Measurements from ENCODE around the gene TSC22D3.
"Not testable (repeated sequence)": the region's sequence is repeated elsewhere in the genome, so short reads cannot be mapped to it uniquely, and the experiment has no call there.

TSC22D3 gene

DNA sequence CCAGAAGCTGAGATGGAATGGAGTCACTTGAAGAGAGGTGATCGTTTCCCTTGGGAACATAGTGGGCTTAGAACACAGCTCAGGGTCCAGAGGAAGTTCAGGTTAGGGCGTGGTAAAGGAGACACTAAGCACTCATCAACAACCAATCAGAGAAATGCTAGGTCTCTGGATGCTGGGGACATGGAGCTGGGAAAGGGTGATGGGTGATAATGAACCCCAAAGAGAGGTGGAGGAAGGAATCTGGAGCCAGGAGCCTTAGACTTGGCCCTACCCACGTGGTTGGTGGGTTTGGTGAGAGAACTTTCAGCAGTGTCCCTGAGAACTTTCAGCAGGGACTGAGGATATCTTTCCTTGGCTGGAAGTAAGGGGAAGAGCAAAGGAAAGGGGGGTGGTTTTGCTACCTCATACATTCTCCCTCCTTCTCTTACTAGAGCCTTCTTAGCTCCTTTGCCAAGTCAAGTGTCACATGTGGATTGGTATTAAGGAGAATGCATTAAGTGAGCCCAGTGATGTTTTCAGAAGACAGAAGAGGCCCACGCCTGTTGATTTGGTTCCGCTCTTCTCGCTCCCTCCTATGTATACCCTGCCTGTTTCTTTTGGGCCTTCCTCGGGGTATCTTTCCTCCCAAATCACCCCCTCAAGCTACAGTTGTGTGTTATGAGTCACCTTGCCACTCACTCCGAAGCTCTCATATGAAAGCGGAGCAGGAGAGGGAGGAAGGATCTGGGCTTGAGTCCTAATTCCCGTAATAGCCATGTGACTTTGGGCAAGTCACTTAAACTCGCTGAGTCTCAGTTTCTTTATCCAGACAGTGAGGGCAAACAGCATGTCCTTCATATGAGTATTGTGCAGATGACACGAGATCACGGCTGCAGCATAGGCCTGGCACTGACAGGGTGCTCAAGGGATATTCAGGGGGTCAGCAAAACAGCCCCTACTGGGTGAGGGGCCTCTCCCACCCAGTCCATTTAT is 63.1 kb downstream of the TSC22D3 start:
- DNase-seq (ENCODE audit: low read depth): no peak

DNA sequence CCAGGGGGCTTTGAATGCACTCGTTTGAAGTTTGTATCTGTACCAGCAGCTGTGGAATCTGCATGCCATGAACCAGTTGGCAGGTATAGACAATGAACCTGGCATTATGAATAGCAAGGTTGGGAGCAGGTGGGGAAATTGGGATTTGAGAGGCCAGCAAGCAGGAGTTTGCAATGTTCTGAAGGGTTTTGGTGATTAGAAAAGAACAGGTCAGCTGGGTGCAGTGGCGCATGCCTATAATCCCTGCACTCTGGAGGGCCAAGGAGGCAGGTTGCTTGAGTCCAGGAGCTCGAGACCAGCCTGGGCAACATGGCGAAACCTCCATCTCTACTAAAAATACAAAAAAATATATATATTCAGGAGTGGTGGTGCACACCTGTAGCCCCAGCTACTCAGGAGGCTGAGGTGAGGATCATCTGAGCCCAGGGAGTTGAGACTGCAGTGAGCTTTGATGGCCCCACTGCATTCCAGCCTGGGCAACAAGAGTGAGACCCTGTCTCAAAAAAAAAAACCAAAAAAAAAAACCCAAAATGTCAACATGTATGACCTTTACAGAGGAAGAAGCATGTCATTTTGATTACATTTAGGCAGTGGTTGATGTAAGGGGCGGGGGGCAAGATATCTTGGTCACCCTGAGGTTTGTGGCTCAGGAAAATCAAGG is 63.9 kb downstream of the TSC22D3 start:
- no peak for DNase-seq (ENCODE audit: low read depth)

DNA sequence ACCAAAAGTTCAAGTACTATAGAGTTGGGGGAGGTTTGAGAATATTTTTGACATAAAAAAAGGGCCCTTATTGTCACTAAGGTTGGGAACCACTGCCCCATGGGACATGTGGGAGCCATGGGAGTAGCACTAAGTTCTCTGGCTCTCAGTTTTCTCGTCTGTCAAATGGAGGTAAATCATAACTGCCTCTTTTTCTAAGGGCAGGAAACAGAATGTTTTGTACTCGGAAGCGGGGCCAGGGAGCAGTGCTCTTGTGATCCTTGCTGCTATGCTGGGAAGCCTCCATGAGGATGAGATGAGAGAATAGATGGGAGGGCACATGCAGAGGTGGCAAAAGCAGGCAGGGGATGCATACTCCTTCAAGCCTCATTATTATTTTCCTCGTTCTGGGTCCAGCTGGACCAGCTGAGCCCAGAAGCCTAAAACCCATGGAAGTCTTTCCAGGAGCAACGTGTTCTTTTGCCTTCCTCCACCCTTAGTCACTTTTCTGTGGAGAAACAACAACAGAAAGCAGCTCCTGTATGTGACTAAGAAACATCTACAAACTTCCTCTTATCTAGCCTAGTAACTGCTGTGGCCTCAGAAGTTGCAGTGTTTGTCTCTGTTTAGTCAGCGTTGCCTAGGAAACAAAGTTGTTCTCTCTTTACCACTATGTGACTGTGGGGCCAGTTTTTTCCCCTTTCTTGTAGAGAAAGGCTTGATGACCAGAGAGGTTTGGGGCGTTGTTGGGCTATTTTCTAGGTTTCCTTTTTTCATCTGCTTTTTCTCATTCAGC is 64.8 kb downstream of the TSC22D3 start:
- no peak for DNase-seq (ENCODE audit: low read depth)

DNA sequence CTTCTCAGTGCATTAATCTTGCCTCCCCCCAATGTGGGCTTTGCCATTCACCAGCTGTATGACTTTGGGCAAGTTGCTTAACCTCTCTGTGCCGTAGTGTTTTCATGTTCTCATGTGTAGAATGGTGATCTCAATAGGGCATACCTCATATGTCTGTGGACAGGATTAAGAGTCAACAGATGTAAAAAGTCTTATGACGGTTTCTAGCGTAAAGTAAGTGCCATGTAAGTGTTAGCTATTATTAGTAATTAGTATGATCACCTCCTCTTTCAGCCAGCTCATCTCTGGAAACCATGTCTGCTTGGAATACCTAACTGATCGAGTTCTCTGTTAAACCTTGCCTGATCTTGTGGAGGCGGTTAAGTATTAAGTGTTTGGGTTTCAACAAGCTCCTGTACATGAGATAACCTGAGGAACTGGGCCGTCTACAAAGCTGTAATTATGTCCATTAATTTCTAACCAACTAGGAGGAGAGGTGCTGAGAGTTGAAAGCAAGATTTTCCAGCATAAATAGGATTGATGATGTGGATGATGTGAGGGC is 66.3 kb downstream of the TSC22D3 start:
- DNase-seq (ENCODE audit: low read depth): no peak

DNA sequence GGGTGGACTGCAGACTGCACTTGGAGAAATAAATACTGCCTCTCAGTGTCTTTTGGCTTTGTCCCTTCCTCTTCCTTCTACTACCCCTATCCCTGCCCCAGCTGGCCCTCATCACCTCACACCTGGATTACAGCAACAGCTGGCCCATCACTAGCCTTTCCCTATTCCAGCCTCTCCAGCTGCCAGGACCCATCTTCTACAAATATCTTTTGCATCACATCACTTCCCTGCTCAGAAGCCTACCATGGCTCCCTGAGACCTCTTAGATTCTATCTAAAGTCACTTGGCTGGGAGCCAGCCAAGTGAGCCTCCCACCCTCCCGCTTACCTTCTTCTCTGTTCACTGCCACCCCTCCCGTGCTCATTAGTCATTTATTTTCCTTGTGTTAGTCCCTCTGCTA is 66.8 kb downstream of the TSC22D3 start:
- DNase-seq (ENCODE audit: low read depth): no peak

DNA sequence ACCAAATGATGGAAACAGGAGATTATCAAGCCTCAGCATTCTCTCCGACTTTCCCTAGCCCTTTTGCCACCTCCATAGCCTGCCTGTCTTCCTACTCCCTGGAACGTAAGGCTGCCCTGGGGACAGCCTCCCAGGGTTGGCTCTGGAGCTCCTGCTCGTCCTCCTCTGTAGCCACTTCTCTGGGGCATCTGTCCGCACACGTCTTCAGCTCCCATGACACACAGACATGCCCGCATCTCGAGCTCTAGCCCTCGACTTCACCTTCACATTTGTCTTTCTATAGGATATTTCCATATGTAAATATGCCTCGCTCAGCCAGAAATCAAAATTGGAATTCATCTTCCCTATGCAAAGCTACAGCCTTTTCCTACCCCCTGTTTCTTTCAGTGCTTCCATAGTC is 67.7 kb downstream of the TSC22D3 start:
- no peak for DNase-seq (ENCODE audit: low read depth)

DNA sequence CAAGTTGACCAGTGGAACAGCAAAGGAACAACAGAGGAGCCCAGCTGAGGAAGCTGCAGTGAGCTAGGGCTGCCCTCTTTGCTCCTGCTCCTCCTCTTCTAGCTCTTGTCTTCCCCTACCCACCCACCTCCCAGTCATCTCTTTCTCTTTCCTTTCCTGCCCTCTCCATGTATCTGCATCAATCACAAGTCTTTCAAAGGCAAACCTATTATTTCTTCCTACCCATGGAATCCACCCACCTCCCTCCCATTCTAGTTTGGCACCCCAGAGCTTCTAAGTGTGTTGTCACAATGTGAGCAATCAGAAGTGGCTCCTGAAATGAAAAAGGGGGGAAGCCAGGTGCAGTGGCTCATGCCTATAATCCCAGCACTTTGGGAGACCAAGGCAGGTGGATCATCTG is 69.3 kb downstream of the TSC22D3 start:
- DNase-seq (ENCODE audit: low read depth): no peak

DNA sequence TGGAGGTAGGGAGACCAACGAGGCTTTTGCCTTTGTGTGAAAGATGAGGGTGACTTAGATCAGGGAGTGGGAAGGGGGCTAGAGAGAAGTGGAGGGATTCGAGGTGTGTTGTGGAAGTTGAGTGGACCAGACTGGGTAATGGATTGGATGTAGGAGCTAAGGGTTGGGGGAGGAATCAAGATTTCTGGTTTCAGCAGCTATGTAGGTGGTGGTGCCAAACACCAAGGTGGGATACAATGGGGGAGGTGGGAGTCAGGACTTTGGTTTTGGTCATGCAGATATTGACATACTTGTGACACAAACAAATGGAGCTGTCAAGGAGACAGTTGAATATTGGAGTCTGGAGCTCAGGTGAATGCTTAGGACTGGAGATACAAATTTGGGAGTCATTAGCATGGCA is 71.0 kb downstream of the TSC22D3 start:
- DNase-seq (ENCODE audit: low read depth): no peak

DNA sequence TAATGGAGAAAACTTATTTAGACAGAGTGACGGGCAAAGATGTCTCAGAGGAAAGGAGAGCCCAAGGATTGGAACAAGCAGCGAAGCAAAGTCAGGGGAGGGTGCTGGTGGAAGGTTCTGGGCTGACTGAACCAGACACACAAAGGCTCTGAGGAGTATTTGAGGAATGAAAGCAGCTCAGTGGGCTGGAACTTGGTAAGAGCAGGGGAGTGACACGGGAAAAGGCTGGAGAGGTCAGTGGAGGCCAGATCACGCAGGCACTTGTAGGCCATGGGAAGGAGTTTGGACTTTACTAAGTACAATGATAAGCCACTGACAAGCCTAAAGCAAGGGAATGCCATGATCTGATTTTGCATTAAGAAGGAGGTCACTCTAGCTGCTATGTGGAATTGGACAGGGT is 71.4 kb downstream of the TSC22D3 start:
- DNase-seq (ENCODE audit: low read depth): no peak

DNA sequence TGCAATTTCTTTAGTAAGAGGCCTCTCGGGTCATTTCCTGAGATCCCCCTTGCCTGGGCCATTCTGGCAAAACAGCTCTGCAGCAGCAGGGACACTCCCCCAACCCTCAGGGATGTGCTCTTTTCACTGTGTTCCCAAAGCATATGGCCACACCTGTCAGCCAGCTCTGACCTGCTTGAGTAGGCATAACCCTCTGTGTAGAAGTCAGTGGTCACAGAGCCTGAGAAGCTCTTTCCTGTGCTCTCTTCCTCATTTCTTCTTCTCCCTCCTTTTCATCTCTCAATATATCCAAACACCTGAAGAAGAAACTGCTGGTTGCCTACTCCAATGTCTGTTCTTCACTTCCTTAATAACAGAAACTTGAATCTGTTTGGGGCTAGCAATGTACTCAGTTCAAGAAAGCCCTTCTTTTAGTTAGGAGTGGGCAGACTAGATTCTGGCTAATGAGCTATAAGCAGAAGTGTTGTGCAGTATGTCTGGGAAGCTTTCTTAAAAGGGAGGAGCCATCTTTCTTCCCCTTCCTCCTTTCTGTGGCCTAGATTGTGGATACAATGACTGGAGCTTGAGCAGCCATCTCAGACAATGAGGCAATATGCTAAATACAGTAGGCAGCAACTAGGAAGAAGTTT is 74.0 kb downstream of the TSC22D3 start:
- no peak for DNase-seq (ENCODE audit: low read depth)

DNA sequence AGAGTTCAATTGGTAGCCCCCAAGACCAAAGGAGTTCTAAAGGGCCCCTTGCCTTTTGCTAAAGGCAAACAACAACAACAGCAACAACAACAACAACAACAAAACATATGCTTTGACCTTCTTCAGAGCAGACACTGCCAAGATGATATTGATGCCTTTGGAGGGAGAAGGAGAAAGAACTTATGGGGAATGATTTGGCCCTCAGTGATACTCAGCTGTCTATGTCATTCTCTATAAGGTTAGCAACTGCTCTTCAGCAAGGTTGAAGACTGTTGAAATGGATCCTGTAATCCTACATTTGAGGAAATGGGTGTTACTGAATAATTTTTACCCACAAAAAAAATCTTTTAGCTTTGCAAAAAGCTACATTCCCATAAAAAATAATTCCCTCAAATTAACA is 74.8 kb downstream of the TSC22D3 start:
- no peak for DNase-seq (ENCODE audit: low read depth)

DNA sequence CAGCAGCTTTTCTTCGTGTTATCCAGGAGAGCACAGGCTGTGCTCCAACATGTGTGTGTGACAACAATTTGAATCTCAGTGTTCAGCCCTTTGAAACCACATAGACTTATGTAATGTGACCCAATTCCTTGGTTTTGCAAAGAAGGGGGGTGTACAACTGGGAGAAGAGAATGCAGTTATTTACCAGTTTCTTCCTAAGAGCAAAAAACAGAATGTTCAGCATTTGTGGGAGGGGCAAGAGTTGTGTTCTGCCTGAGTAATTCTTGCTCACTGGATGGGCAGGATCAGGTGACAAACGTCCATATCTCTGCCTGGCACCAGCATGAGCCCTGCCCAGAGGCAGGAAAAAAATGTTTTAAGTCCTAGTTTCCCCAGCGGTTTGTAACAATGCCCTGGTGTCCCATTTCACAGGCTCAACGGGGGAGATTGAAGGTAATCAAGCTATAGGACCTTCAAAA is 75.2 kb downstream of the TSC22D3 start:
- no peak for DNase-seq (ENCODE audit: low read depth)

DNA sequence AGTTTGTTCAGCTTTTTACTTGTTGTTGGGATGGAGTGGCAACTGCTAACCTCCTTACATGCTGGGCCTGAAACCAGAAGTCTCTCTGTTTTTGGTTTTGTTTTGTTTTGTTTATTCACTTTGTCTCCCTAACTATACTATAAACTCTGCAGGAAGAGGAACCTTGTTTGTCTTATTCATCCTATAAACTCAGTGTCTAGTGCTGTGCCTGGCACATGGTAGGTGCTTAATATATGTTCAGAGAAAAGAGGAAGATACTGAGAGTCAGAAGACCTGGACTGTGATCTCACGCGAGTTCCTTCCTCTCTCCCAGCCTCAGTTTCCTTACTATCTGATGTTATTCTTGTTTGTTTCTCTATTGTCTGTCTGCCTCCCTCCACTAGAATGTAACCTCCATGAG is 76.0 kb downstream of the TSC22D3 start:
- no peak for DNase-seq (ENCODE audit: low read depth)

DNA sequence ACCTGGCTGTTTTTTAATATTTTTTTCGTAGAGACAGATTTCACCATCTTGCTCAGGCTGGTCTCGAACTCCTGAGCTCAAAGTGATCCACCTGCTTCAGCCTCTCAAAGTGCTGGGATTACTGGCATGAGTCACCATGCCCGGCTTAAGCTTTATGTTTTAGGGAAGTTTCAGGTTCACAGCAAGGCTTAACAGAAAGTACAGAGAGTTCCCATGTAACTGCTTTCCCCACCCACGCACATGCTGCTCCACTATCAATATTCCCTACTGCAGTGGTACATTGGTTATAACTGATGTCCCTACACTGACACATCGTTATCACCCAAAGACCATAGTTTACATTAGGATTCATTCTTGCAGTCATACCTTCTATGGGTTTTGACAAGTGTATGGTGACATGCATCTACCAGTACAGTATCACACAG is 84.6 kb downstream of the TSC22D3 start:
- no peak for DNase-seq (ENCODE audit: low read depth)

DNA sequence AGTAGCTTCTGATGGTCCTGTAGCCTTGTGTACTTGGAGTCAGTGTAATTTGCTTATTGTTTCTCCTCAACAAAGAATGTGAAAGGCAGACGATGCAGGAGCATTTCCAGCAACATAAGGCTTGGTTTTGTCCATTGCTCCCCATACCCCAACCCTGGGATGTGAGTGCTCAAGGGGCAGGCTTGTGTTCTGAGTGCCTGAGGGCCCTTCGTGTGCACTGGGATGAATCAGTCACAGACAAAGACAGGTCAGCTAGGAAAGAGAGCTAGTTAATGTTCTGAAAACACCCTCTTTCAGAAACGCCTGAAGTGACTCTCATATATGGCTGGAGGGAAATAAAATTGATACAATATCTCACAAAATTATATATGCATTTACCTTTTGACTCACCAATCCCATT is 88.1 kb downstream of the TSC22D3 start:
- no peak for DNase-seq (ENCODE audit: low read depth)

DNA sequence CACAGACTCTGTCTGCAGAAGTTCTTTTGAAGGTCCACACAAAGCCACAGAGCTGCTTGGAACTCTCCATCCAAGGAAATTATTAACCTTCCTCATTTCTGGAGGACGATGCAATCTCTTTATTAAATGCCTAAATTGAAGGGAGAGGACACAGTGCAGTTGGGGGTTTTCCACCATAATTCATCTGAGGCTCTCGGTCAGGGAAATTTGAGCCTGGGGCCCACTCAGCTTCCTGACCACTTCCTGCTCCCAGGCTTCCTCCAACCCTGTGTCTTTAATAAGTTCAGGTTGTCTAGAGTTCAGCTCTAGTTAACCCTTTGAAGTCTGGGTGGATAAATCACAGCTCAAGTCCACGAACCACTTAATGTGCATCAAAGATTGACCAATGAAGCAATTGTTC is 88.8 kb downstream of the TSC22D3 start:
- DNase-seq (ENCODE audit: low read depth): no peak

DNA sequence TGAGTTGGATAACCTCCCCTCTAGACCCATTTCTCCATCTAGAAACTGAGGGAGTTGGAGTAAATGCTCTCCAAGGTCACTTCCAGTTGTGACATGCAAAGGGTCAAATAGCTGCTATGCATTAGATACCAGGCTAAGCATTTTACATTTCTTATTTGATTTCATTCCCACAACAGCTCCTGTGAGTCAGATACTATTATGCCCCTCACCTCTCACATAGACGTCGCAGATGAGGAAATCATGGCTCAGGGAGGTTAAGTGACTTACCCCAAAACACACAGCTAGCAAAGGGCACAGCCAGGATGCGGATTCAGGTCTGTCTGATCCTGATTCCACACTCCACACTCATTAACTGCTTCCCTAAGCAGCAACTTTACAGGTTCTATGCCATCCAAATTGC is 89.6 kb downstream of the TSC22D3 start:
- DNase-seq (ENCODE audit: low read depth): no peak

DNA sequence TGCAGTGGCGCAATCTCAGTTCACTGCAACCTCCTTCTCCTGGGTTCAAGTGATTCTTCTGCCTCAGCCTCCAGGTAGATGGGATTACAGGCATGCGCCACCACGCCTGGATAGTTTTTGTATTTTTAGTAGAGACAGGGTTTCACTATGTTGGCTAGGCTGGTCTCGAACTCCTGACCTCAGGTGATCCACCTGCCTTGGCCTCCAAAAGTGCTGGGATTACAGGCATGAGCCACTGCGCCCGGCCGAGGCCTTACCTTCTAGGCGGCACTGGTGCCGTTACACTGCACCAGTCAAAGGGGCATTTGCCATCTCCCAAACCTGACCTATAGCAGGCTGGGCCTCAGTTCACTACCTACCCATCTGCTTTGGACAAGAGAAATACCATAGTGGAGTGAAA is 90.0 kb downstream of the TSC22D3 start:
- DNase-seq (ENCODE audit: low read depth): not testable (repeated sequence)

DNA sequence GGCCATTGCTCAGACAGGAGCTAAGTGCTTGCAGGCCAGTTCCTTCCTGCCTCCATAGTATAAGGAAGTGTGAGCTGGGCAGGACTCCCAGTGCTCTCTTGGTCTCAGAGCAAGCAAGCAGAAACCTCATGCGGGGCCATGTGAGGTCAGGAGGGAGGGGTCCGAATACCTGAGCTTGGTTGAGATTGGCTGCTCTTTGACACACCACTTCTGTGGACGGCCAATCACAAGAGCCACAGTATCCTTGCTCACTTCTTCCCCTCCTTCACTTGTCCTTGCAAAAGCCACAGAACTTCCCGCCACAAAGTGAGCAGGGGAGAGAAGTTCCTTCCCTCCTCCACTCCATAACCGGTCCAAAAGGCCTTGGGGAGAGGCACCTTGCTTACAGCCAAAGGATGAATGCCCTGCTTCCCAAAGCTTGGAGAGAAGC is 90.6 kb downstream of the TSC22D3 start:
- DNase-seq (ENCODE audit: low read depth): no peak

DNA sequence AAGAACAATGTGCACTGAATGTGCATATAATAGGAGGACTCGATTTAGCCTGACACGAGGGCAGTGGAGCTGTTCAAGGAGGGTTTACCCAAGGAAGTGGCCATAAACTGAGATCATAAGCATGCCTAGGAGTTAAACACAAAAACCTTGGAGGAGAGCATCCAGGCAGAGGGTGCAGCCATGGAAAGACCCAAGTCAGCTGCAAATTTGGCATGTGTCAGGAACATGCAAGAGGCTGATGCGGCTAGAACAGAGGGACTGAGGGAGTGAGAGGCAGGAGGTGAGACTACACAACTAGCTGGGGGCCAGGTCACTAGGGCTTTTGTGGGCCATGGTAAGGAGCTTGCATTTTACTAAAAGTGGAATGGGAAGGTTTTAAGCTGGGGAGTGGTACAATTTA is 91.7 kb downstream of the TSC22D3 start:
- no peak for DNase-seq (ENCODE audit: low read depth)

DNA sequence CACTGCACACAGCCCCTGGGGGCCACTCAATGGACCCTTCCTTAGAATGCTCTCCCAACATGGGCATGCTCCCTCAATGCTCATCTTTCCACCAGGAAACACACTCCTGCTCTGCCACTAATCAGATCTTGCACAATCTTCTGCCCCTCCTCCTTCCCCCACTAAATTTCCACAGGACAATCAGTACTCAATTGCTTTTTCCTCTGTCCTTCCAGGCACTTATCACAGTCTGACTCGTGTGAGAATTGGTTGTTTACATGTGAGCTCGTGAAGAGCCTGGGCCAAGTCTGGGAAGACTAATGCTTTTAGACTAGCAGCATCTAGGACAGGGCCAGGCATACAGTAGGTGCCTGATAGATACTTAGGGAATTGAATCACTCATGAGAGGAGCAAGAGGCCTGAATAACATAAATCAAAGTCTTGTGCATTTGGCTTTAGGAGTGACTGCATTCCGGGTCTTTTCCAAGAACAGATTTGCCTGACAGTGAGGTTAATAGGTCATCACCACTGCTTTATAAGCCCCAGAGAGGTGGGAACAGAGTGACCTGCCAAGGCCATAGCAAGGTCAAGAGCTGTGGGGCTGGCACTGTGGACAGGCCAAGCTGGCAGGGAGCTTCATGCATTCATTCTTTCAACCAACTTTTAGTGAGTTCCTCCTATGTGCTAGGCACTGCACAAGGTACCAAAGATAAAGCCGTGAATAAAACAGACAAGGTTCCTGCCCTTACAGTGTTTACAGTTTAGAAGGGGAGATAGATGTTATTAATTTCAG is 92.3 kb downstream of the TSC22D3 start:
- DNase-seq (ENCODE audit: low read depth): no peak
